GM18511 (cell line): Measurements from ENCODE around the gene CDK3.

Experiments
- ATAC-seq: cut with Tn5 transposase; IDR thresholded peaks from one replicate; pipeline ENCODE4 v1.9.1; 2021; ENCODE audit warnings: mild to moderate bottlenecking, moderate library complexity; ENCODE audit not compliant: unreplicated experiment

CDK3 gene

GRCh38 chr17:75987041-75987440 is 13.6 kb upstream of the CDK3 start:
- ATAC-seq: no peak

GRCh38 chr17:75991396-75991795 is 9.3 kb upstream of the CDK3 start:
- no peak for ATAC-seq

GRCh38 chr17:75994802-75995370 is 5.8 kb upstream of the CDK3 start:
- ATAC-seq: no peak

- no peak for ATAC-seq
Observed at GRCh38 chr17:75995385-75995925, 5.2 kb upstream of the CDK3 start.

GRCh38 chr17:75996665-75997590 is 3.7 kb upstream of the CDK3 start:
- no peak for ATAC-seq

GRCh38 chr17:75998327-75998795 is 2.3 kb upstream of the CDK3 start:
- no peak for ATAC-seq

- no peak for ATAC-seq
Observed at GRCh38 chr17:76000016-76000754, 470 bp upstream of the CDK3 start.

- ATAC-seq: no peak
Observed at GRCh38 chr17:76002100-76002499, 1.4 kb downstream of the CDK3 start.

- ATAC-seq: no peak
Observed at GRCh38 chr17:76003915-76004314, 3.3 kb downstream of the CDK3 start.

GRCh38 chr17:76004750-76005262 is 4.2 kb downstream of the CDK3 start:
- ATAC-seq: no peak

- no peak for ATAC-seq
Observed at GRCh38 chr17:76005263-76006149, 4.9 kb downstream of the CDK3 start.

- no peak for ATAC-seq
Observed at GRCh38 chr17:76007131-76007849, 6.6 kb downstream of the CDK3 start.

- no peak for ATAC-seq
Observed at GRCh38 chr17:76007850-76008165, 7.2 kb downstream of the CDK3 start.

GRCh38 chr17:76008208-76008607 is 7.6 kb downstream of the CDK3 start:
- ATAC-seq: no peak

- ATAC-seq: no peak
Observed at GRCh38 chr17:76008630-76009425, 8.2 kb downstream of the CDK3 start.

- no peak for ATAC-seq
Observed at GRCh38 chr17:76009447-76009846, 8.8 kb downstream of the CDK3 start.

- ATAC-seq: no peak
Observed at GRCh38 chr17:76009969-76010661, 9.5 kb downstream of the CDK3 start.

- ATAC-seq: no peak
Observed at GRCh38 chr17:76011951-76012350, 11.3 kb downstream of the CDK3 start.
